ENCODE data around the gene C3orf20.

- TF ChIP-seq EZH2 (IDR thresholded peaks at IDR 0.05; ENCODE audit: insufficient read depth, poor library complexity, severe bottlenecking) (no peak), EZH2phosphoT487 (IDR thresholded peaks at IDR 0.05; ENCODE audit: insufficient read depth, low read depth) (no peak)
Measured at GRCh38 chr3:14784087-14784681, 109.2 kb downstream of the C3orf20 start.

Data from GM23248 (cell line).